SIG-M5 treated with dmso at 0.1 percent for 504 hours (cell line): ENCODE data around the gene HIBADH.
"Not testable (repeated sequence)": the region's sequence is repeated elsewhere in the genome, so short reads cannot be mapped to it uniquely, and the experiment has no call there.

ENCODE experiments used
- DNase-seq: peaks from one replicate; lab custom pipeline; 2025; ENCODE audit not compliant: unreplicated experiment; lab: John Stamatoyannopoulos, UW

HIBADH gene

DNA sequence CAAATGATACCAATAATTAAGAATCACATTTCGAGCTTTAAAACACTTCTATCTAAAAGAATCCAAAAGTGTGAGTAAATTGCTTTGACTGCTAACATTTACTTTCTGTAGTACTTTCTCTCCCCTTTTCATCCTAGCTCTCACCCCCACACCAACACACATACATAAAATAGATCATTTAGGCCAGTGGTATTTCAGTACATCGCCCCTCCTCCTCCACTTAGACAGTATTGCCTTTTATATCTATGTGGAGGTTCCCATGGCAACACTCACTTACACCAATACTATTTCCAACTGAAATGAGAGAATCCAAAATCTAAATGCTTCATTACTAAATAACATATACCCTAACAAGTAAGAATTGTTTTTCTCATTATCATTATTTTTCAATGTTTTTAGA lies 58.9 kb downstream of the HIBADH start:
- DNase-seq: no peak

DNA sequence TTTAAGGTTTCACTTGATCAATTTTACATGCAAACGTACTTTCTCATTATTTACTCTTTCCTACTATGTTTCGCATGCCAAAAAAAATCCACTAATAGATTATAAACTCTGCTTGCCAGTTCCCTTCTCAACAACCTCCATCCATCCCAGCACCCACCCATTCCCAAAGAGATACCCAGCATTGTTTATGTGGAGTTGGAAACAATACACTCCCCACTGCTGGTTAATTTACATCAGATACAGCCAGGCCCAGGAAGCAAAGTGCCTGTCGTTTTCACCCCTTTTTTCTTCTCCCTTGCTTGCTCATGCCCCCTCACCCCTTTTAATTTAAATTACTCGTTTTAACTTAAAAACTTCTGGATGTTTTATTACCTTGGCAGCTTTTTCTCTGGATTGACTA lies 59.9 kb downstream of the HIBADH start:
- DNase-seq: no peak

DNA sequence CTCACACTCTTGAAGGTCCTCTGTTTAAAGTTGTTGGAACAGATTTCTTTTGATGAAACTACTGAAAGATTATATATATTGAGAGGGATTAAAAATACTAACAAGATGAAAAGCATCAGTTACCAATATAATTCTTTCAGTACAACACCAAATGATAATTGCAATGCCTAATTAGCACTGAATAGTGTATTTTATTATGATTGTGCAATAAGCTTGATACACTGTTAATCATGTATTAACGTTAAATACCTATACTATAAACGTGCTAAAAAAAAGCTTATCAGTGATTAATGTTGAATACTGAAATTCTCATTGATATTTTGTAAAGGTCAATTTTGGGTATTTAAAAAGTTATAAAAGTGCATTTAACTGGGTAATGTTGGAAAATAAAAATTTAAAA lies 61.5 kb downstream of the HIBADH start:
- DNase-seq: no peak

DNA sequence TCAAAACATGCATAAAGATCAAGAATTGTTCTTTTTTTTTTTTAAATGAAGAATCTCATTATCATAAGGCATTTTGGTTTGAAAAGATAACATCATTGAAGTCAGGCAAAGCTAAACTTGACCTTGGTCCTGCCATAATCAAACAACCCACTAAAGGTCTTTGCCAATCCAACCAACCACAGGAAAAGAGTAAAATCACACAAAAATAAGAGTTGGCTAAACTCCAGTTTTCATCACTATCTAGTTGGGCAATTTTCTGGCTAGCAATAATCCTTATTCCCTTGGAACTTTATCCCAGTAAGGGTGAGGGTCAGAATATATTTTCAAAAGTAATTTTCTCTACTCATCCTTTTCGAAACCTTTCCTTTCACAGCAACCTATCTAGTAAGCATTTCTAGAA lies 62.4 kb downstream of the HIBADH start:
- no peak for DNase-seq

DNA sequence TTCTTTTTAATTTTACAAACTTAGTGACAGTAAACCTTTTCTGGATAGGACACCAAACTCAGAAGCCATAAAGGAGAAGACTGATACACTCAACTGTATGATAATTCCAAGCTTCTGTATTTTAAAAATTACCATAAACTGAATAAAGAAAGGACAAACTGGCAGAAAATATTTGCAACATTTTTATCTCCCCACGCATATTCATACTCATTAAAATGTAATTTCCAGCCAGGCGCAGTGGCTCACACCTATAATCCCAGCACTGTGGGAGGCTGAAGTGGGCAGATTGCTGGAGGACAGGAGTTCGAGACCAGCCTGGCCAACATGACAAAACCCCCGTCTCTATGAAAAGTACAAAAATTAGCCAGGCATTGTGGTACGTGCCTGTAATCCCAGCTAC lies 67.7 kb downstream of the HIBADH start:
- no peak for DNase-seq

DNA sequence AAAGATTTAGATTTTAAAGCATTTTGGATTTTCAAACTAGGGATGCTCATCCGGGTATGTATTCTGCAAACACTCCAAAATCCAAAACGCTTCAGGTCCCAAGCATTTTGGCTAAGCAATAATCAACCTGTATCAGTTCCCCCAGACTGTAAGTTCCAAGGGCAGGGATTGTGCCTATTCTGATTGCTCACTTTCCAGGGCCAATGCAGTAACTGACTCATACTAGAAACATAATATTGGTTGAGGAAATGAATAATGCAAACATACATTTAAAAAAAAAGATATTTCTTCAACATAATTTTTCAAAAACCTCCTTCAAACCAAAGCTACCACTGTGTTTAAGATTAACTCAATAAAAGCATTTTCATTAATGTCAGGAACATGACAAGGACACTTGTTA lies 69.5 kb downstream of the HIBADH start:
- DNase-seq: no peak

DNA sequence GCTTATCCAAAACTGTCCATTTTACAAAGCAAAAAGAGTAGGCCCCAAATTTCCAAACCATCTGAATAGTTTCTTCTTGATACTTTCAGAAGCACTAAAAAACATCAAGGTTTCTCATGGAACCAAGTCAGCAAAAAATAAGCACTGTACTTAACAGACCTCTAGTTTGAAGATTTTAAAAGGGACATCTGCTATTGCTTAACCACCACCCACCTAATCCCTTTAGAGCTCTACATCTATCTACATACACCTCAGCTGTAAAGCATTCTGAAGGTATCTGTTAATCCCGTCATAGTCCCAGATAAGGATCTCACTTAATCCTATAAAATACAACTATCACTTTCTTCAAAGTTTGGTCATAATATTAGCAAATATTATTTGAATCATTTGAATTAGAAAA lies 72.3 kb downstream of the HIBADH start:
- DNase-seq: no peak

DNA sequence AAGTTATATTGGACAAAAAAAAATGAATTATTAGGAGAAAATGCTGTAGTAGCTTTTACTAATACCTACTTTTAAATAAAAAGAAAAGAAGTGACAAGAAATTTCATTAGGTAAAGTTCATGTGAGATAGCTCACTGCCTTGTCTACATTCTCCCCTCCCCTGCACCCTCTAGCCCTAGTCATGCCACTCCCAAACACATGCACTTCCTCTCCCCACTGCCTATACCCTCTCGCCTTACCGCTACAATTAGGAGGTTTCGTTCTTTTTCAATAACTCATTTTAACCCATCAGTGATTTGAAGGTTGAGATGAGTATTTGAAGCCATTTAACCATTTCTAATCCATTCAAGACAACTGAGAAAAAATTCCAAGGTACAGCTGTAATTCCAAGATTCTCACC lies 75.3 kb downstream of the HIBADH start:
- DNase-seq: no peak

DNA sequence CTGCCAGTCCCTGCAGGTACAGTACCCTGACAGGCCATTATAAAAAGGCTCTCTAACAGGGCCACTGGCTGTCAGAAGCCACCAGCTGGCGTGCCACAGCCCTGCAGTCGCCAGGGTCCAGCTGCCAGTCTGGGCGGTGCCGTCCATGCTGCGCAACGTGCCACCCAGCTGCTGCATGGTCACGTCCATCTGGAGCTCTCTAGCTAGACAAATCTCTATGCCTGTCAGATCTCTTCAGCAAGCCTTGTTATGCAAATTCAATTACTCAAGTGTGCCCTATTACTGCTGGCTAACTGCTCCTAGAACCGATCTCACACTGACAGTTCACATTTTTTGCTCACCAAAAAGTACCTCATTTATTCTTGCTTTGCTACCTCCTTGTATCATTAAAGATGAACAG lies 75.9 kb downstream of the HIBADH start:
- DNase-seq: no peak

DNA sequence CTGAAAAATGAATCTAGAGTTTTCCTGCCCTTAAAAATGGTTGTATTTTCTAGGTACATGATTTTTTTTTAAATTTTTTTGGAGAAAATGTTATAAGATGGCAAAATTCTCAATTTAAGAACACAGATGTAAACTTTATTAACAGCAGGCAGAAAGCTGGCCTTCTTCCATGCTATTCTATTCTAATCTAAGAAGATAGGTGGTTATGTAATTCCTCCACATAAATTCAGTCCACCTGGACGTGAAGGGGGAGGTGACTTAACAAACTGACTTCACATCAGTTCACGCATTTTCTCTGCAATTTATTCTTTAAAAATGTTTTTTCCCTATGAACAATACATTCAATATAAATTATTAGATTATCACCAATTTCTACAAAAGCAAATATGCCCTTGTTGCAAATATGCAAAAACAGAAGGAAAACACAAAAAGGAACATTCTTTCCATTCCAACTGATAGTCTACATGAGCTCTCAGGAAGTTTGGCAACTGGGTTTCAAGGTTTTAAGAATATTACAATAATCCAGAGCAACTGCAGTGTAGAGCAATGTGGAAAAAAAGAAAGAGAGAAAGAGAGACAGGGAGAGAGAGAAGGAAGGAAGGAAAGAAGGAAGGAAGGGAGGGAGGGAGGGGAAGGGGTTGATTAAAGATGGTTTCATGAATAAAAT lies 76.8 kb downstream of the HIBADH start:
- DNase-seq: no peak

DNA sequence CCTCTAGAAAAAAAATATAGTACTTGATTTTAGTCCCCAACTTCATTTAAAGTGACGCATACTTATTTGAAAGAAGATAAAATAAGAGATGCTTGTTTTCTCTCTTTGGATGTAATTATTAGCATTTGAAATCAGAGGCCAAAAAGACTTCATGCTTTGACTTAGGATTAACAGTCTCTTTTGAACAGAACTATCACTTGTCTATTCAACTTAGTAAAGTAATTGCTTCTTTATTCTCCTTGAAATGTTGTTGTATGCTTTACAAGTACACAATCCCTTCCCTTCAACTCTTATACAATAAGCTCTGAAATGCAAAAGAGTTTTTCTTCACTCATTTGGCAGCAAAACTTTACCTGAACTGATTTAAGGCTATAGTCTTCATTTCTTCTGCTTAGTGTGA lies 80.8 kb downstream of the HIBADH start:
- no peak for DNase-seq

DNA sequence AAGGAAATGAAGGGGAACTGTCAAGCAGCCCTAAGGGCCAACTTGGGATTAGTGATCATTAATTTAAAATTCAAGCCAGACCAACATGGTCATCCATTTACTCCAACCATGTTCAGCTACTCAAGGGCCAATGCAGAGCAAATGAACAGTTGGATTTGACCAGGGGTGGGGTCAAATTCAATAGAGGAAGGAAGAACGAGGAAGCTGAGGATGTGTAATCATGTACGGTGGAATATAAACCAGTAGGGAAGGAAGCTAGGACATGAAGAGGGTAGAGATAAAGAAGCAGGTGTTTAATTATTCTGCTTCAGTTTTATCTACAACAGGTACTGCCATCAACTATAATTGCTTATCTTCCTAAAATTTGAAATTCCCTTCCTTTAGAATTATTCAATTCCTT lies 81.6 kb downstream of the HIBADH start:
- DNase-seq: no peak

DNA sequence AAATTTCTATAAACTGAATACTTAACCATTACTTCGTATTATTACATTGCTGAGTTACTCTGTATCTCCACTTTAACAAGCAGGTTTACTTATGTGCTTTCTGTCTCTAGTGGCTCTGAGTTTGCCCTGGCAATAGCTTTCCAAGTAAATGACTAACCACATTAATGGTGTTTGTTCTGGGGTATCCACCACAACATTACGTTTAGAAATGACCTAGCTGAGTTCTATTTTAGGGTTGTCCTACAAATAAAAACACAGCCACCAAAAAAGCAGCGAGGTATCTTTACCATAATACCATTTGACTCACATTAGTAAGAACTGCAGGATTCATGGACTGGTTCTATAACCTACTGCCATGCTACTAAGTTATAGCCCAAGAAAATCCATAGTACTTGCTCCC lies 83.1 kb downstream of the HIBADH start:
- DNase-seq: no peak

DNA sequence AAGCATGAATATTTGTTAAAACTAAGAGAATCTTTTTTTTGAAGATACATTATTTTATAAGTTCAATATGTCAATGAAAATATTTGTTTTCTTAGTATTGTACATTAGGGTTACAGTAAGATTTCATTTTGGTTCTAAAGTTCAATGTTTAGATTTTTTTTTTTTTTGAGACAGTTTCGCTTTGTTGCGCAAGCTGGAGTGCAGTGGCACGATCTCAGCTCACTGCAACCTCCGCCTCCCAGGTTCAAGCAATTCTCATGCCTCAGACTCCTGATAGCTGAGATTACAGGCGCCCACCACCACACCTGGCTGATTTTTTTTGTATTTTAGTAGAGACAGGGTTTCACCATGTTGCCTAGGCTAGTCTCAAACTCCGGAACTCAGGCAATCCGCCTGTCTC lies 84.5 kb downstream of the HIBADH start:
- DNase-seq: not testable (repeated sequence)

DNA sequence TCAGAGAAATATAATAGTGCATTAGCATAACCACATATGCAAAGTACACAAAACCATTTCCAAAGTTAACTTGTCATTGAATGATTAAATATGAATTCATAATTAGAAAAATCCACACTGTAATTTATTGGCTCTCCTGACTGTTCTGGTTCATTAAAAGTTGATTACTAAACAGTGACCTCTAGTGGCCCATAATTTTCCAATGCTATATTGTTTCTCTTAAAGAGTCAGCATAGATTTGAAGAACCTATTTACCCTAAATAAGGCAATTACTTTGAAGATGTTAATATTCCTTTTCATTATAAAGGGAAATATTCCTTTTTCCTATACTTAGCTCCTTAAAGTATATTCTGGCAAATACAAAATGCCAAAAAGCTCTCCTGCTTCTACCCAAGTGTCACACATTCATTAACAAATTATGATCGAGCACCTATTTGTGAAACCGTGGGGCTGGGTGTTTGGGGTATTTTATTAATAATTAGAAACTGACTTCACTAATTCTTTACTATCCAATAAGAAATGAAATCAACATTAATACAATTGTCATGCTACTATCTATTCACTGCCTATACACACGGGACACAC lies 86.2 kb downstream of the HIBADH start:
- DNase-seq: peak; percentile 27

DNA sequence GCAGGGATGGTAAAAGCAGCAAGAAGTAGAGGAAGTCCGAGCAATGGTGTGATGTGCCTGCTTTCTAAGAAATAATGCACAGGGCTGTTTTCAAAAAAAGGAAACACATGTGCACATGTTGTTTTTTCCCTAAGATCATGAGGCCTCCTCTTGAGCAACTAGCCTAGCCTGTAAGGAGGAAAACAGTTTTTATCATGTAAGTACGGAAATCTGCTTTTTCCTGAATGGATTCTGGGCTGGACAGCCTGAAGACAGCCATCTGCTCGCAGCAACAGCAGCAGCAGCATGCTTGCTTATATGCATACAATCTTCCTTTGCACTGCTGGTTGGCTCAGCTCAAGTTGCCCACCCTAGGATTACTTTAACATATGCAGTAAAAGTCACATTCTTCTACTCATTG lies 87.1 kb downstream of the HIBADH start:
- DNase-seq: no peak

DNA sequence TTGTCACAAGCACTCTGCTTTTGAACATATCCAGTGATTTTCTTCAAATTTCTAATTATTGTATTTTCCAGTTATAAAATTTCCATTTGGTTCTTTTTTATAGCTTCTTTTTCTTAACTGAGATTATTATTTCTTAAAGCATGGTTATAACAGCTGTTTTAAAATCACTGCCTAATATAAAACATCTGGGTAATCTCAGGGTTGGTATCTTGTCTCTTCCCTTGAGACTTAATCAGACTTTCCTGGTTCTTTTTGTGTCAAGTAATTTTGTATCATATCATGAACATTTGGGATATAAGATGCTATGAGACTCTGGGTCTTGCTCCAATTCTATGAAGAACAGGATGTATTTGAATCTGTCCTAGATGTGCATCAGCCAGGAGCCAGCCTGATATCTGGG lies 93.6 kb downstream of the HIBADH start:
- DNase-seq: no peak

DNA sequence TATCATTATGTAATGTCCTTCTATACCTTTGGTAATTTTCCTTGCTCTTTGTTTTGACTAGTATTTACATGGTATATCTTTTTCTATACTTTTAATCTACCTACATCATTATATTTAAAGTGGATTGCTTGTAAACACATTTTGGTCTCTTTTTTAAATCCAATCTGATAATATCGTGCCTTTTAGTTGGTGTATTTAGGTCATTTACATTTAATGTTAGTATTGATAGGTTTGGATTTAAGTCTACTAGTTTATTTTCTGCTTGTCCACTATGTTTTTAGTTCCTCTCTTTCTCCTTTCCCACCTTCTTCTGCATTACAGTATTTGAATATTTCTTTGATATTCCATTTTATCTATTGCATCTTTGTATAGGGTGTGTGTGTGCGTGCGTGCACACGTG lies 95.4 kb downstream of the HIBADH start:
- no peak for DNase-seq

DNA sequence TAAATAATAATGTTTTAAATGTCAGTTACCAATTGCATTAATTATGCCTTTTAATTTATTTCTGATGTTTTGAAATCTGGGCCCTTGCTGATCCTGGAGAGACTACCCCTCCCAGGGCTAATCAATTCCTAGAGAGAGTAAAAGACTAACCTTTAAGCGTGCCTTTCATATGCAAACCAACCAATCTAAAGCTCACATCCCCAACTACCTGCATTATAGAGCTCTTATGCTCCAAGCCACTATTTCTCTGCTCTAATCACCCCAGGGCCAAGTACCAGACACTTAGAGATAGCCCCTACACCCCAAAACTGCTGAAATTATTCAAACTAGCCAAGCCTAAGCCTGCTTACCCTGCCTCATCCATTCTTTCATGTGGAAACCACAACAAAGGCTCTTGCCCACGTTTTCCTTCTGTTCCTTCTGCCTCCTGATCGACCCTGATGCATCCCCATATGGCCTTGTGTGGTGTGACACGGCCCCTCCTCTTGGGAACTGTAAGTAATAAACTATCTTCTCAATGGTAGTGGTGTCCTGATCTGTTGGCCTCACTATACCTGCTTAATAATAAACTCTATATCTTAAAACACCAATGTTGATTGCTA lies 97.7 kb downstream of the HIBADH start:
- no peak for DNase-seq

DNA sequence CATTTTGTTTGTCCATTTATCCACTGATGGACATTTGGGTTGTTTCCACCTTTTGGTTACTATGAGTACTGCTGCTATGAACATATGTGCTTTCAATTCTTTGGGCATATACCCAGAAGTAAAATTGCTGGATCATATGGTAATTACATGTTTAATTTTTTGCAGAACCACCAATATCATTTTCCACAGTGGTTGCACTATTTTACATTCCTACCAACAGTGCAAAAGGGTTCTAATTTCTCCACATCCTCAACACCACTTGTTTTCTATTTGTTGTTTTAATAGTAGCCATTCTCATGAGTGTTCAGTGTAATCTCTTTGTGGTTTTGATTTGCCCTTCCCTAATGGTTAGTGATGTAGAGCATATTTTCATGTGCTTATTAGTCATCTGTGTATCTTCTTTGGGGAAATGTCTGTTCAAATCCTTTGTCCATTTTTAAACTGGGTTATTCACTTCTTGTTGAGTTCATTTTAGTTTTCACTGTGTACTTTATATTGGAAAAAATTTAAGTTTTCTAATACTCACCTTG lies 101.9 kb downstream of the HIBADH start:
- no peak for DNase-seq

DNA sequence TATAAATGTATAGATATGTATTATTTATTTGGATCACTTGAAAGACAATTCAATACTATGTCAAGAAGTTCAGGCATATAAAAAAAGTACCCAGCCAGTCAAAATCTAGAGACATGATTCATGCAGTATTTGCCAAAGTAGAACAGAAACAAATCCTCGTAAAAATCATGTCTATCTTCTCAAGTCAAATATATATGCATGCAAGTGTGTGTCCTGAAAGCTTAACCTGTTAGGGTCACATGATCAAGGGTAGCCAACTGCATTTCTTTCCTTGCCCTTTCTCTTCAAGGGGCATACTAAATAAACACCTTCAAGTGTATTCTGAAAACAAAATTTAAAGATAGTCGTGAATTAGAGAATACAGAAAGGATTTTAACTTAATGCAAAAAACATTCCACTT lies 107.0 kb downstream of the HIBADH start:
- DNase-seq: no peak

DNA sequence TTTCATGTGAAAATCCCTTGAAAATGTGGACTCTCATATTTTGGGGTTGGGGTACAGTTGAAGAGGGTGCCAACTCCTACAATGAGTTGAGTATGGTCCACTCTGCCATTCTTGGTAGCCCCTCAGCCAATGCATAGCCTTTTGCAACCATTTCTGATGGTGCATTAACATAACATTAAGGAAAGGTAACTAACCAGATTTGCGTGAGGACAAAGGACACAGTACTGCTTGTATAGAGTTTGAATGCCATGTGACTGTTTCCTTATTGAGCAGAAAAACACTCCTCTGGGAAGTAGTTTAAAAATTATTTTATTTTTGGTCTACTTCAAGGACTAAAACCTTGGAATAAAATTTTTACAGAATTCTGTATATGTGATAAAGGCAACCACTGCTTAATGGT lies 107.9 kb downstream of the HIBADH start:
- no peak for DNase-seq

DNA sequence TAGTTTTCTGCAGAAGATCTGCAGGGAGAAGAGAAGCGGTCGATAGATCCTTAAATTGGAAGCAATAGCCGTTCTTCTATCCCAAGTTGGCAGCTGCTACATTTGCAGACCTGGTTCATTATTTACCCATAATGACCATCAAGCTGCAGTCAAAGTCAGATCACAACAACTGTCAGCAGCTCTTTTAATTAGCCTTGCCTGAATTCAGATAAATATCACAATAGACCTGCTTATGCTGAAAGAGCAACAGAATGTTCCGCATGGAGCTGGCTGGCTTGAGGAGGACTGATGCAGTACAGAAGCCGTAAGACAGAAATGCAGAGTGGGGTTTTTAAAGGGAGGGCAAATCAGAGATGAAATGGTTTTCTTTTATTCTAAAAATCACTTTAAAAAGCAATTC lies 109.4 kb downstream of the HIBADH start:
- DNase-seq: no peak
